ENCODE data around the gene FOXN4.

GRCh38 chr12:109307051-109307450 is 2.0 kb downstream of the FOXN4 start:
- no peak for TF ChIP-seq CTCF (IDR thresholded peaks at IDR 0.05; ENCODE audit: insufficient read depth, low read length, poor library complexity, severe bottlenecking)
- TF ChIP-seq EZH2phosphoT487 (conservative IDR thresholded peaks at IDR 0.05; ENCODE audit: low read length), result no peak
